ENCODE data around the gene PTPRK. TPM values are rescaled to one million over a fixed set of nuclear protein-coding genes. Genes with fewer than 3 reads are reported as not detected.

PTPRK gene
- total and polyA plus RNA-seq, 12 donors, result 3.2 to 22.4 (median 15.0) TPM

DNA sequence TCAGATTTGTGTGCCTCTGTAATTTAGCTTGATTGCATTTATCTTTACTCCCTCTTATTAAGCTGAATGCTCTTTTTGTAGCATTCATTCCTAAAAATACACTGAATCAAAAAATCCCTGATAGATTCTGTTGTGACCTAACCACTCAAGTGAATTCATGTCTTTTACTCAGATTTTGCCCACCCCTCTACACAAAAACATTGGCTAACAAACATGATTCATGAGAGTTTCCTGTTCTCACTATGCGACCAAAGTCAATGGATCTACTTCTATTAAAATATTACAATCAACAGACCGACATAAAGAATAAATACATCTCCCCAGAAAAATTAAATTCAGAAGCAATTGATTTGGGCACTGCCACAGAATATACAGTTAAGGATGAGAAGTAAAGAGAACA lies 520.0 kb downstream of the PTPRK start:
- Histone ChIP-seq H3K27me3 (no peaks in the 10 kb centered on the region), H3K4me3 (no peak overlapping the region), H3K9me3 (replicated peaks in 1 of 3) (no peaks in the 10 kb centered on the region), H3K36me3 (replicated peaks in 1 of 2) (no peaks in the 10 kb centered on the region), H3K27ac (no peak overlapping the region), H3K4me1 (replicated peaks in 1 of 2) (no peaks in the 10 kb centered on the region)
- no peak for TF ChIP-seq POLR2A (IDR thresholded peaks at IDR 0.05)
- TF ChIP-seq, protein P1, sequence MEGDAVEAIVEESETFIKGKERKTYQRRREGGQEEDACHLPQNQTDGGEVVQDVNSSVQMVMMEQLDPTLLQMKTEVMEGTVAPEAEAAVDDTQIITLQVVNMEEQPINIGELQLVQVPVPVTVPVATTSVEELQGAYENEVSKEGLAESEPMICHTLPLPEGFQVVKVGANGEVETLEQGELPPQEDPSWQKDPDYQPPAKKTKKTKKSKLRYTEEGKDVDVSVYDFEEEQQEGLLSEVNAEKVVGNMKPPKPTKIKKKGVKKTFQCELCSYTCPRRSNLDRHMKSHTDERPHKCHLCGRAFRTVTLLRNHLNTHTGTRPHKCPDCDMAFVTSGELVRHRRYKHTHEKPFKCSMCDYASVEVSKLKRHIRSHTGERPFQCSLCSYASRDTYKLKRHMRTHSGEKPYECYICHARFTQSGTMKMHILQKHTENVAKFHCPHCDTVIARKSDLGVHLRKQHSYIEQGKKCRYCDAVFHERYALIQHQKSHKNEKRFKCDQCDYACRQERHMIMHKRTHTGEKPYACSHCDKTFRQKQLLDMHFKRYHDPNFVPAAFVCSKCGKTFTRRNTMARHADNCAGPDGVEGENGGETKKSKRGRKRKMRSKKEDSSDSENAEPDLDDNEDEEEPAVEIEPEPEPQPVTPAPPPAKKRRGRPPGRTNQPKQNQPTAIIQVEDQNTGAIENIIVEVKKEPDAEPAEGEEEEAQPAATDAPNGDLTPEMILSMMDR (IDR thresholded peaks at IDR 0.05), result no peak
- intact Hi-C loops (cut with DNase I), result no loop called here
- no peak for DNase-seq
- 87 to 91% (median 88%) methylated on average over 2 of the region's 2 CpGs for WGBS, 4 donors

DNA sequence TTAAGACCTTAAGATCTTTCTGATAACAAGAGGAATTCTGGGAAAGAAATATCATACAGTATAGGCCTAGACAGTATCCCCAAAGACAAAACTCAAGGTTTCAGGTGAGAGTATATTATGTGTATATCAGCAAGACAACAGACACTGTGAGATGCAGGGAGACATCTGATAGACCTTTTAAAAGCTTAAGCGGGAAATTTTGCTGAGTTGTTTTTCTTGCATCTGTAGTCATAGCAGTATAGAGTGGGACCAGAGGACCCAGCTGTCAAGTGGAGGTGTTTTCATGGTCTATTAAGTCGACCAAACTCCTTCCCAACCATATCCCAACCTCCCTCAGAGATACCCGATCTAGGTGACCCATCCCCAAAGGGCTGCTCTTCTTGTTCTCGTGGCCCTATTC lies 521.4 kb downstream of the PTPRK start:
- no peak for DNase-seq
- intact Hi-C loops (cut with DNase I), result no loop called here
- TF ChIP-seq, protein P1 (IDR thresholded peaks at IDR 0.05), result no peak
- TF ChIP-seq POLR2A (IDR thresholded peaks at IDR 0.05), result no peak
- H3K9me3 ChIP-seq (replicated peaks in 1 of 3), result no peaks in the 10 kb centered on the region
- WGBS, 4 donors, result 87 to 92% (median 91%) methylated on average over 4 of the region's 4 CpGs
- H3K4me3 ChIP-seq, result no peak overlapping the region
- H3K27ac ChIP-seq, result no peak overlapping the region
- no peaks in the 10 kb centered on the region for H3K27me3 ChIP-seq
- H3K36me3 ChIP-seq (replicated peaks in 1 of 2), result no peaks in the 10 kb centered on the region
- H3K4me1 ChIP-seq (replicated peaks in 1 of 2), result no peaks in the 10 kb centered on the region

DNA sequence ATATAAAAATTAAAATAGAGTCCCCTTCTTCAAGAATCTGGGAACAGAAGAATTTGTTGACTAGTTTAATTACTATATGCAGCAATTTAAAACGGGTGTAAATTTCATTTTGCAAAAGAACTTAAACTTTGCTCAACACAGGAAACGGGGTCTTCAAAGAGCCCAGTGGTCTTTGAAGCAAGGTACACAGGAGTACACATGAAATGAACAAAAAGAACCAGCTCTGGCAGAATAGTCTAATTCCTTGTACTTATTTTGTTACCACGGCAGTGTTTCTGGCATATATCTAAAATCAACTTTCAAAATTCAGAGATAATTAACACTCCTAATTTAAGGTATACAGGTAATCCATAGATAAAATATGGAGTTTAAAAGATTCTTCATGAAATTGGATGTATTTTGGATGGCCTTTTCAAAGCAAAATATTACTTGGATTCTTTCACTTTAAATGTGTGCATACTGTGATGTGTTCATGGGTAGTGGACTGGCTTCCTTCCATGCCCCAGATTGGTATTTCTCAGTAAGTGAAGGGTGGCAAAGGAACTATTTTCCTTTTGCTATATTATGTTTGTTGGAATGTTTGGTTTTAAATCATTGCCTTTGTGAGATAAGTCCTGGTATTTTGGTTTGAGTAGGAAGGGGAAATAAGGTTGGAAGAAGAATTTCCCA lies 522.8 kb downstream of the PTPRK start:
- DNase-seq, result no peak
- intact Hi-C loops (cut with DNase I), result no loop called here
- WGBS, 4 donors, result 78 to 88% (median 86%) methylated on average over 3 of the region's 3 CpGs

DNA sequence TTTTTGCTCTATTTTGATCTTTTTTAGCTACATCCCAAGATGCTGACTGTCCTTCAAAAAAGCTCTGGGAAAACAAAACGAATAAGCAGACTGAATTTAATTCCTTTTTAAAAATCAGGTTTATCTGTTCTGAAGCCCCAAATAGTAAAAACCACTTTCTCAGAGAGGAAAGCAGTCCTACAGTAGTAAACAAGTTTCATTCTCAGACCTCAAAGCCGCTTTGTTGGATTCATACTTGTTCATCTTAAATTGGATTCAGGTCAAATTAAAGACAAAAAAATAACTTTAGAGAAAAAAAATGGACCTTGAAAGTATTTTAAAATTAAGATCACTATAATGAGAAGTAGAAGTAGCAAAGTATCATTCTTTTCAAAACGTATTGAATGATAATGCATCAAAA lies 523.5 kb downstream of the PTPRK start:
- 76 to 88% (median 81%) methylated on average over 3 of the region's 3 CpGs for WGBS, 4 donors
- TF ChIP-seq POLR2A (IDR thresholded peaks at IDR 0.05), result no peak
- TF ChIP-seq, protein P1 (IDR thresholded peaks at IDR 0.05), result no peak
- no peak for DNase-seq
- Histone ChIP-seq H3K9me3 (replicated peaks in 1 of 3) (no peaks in the 10 kb centered on the region), H3K4me3 (no peak overlapping the region), H3K36me3 (replicated peaks in 1 of 2) (no peaks in the 10 kb centered on the region), H3K27ac (no peak overlapping the region), H3K27me3 (no peaks in the 10 kb centered on the region), H3K4me1 (replicated peaks in 1 of 2) (no peaks in the 10 kb centered on the region)
- intact Hi-C loops (cut with DNase I), result no loop called here

More for the DNA sequence above, 522.8 kb downstream of the PTPRK start:
- Histone ChIP-seq H3K36me3 (replicated peaks in 1 of 2) (no peaks in the 10 kb centered on the region), H3K27me3 (no peaks in the 10 kb centered on the region), H3K4me1 (replicated peaks in 1 of 2) (no peaks in the 10 kb centered on the region), H3K27ac (no peak overlapping the region), H3K4me3 (no peak overlapping the region), H3K9me3 (replicated peaks in 1 of 3) (no peaks in the 10 kb centered on the region)
- TF ChIP-seq, protein P1 (IDR thresholded peaks at IDR 0.05), result no peak
- TF ChIP-seq POLR2A (IDR thresholded peaks at IDR 0.05), result no peak
